Stimulated activated CD8-positive, alpha-beta memory T cell treated with anti-CD3 and anti-CD28 coated beads, Interleukin-4, amount 100 ng/mL, for 4 hours (primary cell): ENCODE results near the gene PCDHB4.
"Not testable (repeated sequence)": the region's sequence is repeated elsewhere in the genome, so short reads cannot be mapped to it uniquely, and the experiment has no call there.

Source experiments
- DNase-seq, 2 donors: peaks; one replicate each; pipeline ENCODE4 v3.0.0-alpha.2; 2020; ENCODE audit warnings: low read depth in 2 of 2, low spot score in 1 of 2

The PCDHB4 gene

GRCh38 chr5:141150224-141150992, 28.8 kb downstream of the PCDHB4 start:
- no peak for DNase-seq

DNA sequence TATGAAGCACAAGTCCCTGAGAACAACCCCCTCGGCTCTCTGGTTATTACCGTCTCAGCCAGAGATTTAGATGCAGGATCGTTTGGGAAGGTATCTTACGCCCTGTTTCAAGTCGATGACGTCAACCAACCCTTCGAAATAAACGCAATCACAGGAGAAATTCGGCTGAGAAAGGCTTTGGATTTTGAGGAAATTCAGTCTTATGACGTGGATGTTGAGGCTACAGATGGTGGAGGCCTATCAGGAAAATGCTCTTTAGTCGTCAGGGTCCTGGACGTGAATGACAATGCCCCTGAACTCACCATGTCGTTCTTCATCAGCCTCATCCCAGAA, 29.3 kb downstream of the PCDHB4 start:
- DNase-seq, result no peak

GRCh38 chr5:141151632-141152031, 30.0 kb downstream of the PCDHB4 start:
- DNase-seq, result not testable (repeated sequence)

DNA sequence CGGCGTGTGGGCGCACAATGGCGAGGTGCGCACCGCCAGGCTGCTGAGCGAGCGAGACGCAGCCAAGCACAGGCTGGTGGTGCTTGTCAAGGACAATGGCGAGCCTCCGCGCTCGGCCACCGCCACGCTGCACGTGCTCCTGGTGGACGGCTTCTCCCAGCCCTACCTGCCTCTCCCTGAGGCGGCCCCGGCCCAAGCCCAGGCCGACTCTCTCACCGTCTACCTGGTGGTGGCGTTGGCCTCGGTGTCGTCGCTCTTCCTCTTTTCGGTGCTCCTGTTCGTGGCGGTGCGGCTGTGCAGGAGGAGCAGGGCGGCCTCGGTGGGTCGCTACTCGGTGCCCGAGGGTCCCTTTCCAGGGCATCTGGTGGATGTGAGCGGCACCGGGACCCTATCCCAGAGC, 30.5 kb downstream of the PCDHB4 start:
- DNase-seq, result not testable (repeated sequence)

DNA sequence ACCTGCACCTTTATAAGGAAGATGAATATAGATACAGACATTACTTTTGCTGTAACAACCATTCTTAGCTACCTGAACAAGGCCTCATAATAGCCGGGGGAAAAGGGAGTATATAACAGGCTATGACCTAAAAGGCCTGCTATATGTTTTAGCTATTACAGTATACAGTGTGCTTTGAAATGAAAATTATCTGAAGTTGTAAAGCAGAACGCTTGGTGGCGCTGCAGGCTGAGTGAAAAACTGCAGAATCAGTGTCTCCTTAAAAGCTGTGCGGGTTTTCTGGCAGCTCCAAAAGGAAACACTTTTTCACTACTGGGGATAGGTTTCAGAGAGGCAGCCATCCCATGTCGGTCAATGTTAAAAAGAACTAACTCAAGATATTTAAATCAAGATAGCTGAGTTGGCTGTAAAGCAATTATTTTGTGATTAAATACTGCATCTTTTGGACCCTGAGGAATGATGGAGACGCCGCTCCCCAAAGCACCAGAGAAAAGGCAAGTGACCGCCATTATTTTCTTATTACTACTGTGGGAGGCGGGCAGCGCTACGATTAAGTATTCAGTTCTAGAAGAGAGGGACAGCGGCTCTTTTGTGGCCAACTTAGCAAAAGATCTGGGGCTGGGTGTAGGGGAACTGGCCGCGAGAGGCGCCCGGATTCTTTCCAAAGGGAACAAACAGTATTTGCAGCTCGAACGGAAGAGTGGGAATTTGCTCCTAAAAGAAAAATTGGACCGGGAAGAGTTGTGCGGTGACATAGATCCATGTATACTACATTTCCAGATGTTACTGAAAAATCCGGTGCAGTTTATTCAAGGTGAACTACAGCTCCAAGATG, 34.1 kb downstream of the PCDHB4 start:
- no peak for DNase-seq

- not testable (repeated sequence) for DNase-seq
These were observed 35.7 kb downstream of the PCDHB4 start for GRCh38 chr5:141157356-141157755.

DNA sequence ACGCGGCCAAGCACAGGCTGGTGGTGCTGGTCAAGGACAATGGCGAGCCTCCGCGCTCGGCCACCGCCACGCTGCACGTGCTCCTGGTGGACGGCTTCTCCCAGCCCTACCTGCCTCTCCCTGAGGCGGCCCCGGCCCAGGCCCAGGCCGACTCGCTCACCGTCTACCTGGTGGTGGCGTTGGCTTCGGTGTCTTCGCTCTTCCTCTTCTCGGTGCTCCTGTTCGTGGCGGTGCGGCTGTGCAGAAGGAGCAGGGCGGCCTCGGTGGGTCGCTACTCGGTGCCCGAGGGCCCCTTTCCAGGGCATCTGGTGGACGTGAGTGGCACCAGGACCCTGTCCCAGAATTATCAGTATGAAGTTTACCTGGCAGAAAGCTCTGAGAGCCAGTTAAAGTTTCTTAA, 36.3 kb downstream of the PCDHB4 start:
- DNase-seq, result not testable (repeated sequence)

DNA sequence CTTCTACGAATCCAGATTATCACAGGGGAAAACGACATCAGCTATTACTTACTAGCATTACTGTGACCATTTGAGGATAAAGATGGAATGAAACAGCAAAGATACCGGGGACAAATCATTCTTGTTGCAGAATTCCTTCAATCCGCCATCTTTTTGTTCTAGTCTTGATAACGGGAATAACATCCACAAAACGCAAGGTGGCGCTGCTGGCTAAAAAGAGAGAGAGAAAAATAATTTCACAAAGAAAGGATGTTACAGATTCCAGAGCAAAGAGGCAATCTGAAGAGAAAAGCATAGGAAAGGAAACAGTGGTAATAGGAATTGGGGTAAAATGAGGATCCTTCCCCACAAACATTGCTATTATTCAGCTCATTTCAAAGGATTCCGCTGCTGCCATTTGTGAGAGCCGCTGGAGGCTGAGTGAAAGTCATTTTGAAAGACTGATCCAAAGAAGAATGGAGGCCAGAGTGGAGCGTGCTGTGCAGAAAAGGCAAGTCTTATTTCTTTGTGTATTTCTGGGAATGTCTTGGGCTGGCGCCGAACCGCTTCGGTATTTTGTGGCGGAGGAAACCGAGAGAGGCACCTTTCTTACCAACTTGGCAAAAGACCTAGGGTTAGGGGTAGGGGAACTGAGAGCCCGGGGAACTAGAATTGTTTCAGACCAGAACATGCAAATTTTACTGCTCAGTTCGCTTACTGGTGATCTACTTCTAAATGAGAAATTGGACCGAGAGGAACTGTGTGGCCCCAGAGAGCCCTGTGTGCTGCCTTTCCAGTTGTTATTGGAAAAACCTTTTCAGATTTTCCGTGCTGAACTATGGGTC, 51.0 kb downstream of the PCDHB4 start, which contains the start of gene PCDHB7:
TSS of gene PCDHB7 (plus strand) at position 264 of the 824 bp plus-strand sequence. CDS start at position 456, 192 bp downstream.
- DNase-seq, result no peak

DNA sequence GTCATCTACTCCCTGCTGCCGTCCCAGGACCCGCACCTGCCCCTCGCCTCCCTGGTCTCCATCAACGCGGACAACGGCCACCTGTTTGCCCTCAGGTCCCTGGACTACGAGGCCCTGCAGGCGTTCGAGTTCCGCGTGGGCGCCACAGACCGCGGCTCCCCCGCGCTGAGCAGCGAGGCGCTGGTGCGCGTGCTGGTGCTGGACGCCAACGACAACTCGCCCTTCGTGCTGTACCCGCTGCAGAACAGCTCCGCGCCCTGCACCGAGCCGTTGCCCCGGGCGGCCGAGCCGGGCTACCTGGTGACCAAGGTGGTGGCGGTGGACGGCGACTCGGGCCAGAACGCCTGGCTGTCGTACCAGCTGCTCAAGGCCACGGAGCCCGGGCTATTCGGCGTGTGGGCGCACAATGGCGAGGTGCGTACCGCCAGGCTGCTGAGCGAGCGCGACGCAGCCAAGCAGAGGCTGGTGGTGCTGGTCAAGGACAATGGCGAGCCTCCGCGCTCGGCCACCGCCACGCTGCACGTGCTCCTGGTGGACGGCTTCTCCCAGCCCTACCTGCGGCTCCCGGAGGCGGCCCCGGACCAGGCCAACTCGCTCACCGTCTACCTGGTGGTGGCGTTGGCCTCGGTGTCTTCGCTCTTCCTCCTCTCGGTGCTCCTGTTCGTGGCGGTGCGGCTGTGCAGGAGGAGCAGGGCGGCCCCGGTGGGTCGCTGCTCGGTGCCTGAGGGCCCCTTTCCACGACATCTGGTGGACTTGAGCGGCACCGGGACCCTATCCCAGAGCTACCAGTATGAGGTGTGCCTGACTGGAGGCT, 52.9 kb downstream of the PCDHB4 start:
- DNase-seq, result not testable (repeated sequence)
